ELF-1 (cell line): Measurements from ENCODE around the gene JUP.

Experiments used
- DNase-seq: peaks from one replicate; pipeline ENCODE4 v3.0.0-alpha.2; 2016; ENCODE audit warnings: low read depth, low spot score

JUP gene

GRCh38 chr17:41810659-41811548 is 24.4 kb upstream of the JUP start:
- peak; percentile 48 for DNase-seq

DNA sequence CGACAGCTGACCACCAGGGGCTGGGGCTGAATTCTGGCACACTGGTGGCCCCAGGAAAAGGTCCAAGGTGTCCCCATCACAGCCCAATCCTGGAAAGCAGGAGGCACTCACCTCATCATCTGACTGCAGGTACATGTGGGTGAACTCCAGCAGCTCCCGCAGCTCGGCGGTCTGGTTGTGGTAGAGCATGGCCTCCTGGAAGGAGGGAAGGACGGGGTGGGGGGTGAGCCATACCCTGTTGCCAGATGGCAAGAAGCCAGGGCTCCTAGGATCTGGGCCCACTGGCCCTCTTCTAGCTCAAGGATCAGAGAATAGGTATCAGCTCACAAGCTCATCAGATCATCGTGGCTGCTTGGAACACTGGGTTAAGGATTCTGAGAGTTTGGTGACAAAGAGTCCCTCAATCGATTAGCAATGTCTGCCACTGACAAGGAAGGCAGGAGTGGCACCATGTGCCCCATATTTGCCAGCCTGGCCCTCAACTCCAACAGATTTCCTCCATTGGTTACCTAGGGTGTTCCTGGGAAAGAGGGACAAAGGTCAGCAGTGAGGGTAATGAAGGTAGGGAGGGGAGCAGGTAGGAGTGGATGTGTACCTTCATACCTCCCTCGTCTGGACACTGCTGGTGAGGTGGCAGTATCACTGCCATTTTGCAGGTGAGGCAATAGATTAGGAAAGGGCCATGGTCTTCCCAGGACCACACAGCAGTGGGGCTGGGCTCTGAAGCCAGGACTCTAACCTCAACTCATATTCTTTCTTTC is 20.4 kb upstream of the JUP start:
- no peak for DNase-seq

GRCh38 chr17:41803049-41804020 is 16.8 kb upstream of the JUP start:
- DNase-seq: peak; percentile 33

DNA sequence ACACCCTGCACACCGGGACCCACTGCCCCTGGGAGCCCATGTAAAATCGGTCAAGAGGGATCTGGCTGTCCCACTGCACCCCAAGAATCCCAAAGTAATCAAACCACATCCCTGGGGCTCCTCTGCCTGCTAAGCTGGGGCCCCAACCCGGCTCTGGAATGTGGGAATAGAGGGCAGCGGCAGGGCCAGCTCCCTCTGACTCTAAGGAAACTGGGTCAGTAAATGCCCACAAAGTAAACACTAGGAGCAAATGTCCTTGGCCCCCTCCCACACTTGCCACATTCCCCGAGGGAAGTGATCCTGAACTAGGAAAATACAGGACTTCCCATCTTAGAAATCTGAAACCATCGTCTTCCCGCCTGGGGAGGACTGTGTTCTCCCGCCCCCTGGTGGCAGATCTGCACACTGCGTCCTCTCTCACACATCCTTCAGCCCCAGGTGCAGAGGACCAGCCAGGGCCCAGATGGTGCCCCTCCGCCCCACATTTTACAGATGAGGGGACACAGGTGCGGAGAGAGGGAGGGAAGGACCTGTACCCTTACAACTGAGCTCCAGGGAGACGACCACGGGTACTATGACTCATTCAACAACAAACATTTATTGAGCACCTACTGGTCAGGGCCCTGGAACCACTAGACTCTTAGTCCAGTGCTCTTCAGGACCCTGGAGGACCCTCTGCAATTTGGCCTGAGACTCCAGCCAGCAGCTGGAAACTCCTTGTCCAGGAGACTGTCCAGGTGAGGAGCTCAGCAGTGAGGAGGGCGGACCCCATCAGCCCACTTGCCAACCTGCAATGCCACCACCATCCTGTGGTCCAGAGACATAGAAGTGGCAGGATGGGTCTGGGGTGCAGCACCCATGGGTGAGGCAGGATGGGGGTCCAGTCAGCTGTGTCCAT is 15.1 kb upstream of the JUP start:
- peak; percentile 92 for DNase-seq

- peak; percentile 98 for DNase-seq
Measured at GRCh38 chr17:41800601-41801373, 14.3 kb upstream of the JUP start.

DNA sequence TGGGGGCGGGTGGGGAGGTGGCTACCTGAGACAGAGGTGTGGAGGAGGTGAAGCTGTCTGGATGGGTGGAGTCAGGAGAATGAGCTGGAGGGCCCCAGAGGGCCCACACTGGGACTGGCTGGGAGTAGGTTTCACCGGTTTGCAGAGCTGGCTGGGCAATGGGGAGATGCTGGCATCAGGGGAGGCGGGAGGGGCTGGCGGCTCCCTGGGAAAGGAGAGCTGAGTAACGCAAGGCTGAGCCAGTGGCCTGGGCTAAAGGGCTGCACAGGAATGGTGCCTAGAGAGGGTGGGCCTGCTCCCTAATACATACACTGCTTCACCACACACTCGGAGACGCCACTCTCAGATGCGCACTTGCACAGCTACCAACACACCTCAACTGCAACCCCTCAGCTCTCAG is 12.9 kb upstream of the JUP start:
- no peak for DNase-seq

DNA sequence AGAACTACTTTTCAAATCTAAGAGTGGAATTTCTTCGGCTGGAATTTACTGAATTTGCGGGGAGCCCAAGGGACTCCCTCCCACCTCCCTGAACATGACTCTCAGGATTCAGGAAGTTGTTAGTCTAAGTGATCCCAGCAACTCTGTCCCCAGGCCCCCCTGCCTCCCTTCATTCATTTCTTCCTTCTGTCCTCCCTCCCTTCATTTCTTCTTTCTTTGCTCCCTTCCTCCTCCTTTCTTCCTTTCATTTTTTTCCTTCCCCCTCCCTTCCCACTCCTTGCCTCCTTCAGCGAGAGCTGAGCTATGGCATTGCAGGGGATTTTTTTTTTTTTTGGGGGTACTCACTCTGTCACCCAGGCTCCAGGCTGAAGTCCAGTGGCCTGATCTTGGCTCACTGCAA is 10.9 kb upstream of the JUP start:
- no peak for DNase-seq

DNA sequence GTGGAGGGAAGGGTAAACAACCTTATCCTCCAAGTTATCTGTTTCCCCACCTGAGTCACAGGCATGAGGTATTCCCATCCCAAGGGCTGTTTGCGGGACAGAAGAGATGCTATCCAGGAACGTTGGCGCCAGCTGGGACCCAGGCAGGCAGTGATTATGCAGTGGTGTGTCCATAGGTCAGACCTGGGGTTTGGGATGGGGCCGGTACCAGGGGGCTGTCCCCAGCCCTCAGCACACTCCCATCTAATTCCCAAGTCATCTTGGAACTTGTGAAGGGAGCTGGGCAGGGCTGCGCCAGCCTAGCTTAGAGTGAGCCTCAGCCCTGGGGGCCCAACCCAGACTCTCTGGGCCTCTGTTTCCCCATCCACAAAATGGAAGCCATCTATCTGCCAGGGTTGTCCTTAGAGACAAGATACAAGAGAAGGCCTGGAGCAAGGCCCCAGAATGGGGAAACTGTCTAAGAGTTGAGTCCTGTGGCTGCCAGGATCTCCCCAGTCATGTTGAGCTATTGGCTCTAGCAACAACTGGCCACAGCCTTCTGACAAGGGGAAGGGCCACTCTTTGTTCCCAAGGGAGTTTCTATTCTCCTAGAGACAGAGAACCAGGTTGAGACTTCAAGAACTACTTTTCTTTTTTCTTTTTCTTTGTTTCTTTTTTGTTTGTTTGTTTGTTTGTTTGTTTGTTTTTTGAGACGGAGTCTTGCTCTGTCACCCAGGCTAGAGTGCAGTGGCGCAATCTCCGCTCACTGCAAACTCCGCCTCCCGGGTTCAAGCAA is 9.8 kb upstream of the JUP start:
- peak; percentile 47 for DNase-seq

- no peak for DNase-seq
Measured at GRCh38 chr17:41794540-41794975, 8.0 kb upstream of the JUP start.

- DNase-seq: peak; percentile 97
Measured at GRCh38 chr17:41793784-41794539, 7.5 kb upstream of the JUP start.

GRCh38 chr17:41792845-41793783 is 6.6 kb upstream of the JUP start:
- peak; percentile 92 for DNase-seq

DNA sequence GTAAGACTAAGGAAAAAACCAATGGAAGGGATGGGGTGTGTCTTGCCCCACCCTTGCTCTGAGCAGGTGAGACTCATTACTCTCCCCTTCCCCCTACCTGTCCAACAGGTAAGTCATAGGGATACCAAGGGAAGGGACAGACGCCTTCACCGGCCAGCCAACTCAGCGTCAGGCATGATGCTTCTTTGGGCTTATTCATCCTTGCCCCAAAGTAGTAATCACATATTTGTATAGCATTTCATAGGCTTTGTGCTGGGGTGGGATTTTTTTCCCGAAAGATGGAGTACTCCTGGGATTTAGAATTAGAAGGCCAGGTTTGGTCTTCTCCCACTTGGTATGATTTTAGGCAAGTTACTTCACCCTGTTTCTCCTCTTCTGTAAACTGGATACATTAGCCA is 509 bp upstream of the JUP start:
- no peak for DNase-seq

- DNase-seq: peak; percentile 70
Measured at GRCh38 chr17:41785859-41786226, 668 bp downstream of the JUP start.

DNA sequence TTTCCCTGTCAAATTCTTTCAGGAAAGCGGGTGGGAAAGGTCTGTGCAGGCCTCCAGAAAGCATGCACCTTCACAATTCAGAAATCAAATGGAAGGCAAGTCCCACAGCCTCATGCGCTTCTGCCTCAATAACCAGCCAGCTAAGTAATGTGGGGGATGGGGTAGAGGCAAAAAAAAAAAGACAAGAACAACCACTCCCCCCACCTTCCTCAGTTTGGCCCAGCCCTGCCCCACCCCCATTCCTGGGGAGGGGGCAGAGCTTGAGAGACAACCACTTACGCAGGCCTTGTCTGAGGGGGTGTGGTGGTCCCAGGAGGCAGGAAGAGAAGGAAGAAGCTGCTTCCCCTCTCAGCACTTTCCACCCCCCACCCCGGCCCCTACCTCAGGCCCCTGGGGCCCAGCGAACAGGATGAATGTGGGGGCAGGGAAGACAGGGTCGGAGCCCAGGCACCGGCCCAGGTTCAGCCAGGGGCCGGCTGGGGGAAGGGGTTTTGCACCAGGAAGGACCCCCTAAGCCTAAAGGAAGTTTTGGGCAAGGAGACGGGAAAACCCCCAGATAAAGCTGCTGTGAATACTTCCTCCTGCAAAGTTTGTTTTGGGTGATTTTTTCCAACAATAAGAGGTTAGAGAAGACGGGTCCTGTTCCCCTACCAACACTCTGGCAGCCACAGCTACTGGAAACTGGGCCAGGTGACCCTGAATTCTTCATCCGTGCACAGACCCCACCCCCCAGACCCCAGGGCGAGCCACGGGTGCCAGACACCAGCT is 1.2 kb downstream of the JUP start:
- DNase-seq: peak; percentile 95

- DNase-seq: peak; percentile 36
Measured at GRCh38 chr17:41784207-41784744, 2.2 kb downstream of the JUP start.

- DNase-seq: no peak
Measured at GRCh38 chr17:41782142-41782541, 4.4 kb downstream of the JUP start.
